NCI-H2107 (cell line): ENCODE results near the gene CDHR4.
"Not testable (repeated sequence)": the region's sequence is repeated elsewhere in the genome, so short reads cannot be mapped to it uniquely, and the experiment has no call there.

Experiments used
- DNase-seq: peaks from one replicate; lab custom pipeline; 2025; lab: John Stamatoyannopoulos, UW

Gene CDHR4

DNA sequence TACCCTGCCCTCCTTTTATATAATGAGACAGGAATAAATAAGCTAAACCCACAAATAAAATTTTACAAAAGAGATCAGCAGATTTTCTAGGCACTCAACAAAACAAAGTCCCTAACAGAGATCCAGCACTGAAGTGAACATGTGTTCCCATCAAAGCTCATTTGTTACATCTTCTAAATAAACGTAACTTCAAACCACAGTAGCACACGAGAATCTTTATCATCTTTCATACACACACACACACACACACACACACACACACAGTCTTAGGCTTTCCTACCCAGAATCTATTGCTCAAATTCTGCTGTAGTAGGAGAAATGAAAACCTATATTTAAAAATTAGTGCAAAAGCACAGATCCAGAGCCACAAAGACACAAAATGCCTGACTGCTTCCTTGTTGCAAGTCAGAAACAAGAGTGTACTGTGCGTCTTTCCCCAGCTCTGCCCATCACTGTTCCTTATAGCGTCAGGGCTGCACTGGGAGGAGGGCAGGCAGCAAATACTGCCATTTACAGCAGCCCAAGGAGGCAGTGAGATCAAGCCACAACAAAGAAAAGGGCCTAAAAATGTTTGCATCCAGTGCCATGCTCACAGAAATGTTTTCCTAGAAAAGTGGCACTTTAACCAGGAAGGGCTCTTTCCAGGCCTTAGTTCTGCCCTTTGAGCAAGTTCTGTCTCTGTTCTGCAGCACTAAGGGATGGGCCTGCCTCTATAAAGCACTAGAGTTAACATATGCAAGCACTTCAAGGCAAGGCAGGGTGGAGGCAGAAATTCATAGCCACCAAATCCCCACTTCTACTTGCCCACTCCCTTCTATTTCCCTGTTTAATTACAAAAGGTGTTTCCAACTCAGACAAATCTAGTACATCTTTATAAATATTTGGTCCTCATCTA, 19.3 kb downstream of the CDHR4 start:
- no peak for DNase-seq

DNA sequence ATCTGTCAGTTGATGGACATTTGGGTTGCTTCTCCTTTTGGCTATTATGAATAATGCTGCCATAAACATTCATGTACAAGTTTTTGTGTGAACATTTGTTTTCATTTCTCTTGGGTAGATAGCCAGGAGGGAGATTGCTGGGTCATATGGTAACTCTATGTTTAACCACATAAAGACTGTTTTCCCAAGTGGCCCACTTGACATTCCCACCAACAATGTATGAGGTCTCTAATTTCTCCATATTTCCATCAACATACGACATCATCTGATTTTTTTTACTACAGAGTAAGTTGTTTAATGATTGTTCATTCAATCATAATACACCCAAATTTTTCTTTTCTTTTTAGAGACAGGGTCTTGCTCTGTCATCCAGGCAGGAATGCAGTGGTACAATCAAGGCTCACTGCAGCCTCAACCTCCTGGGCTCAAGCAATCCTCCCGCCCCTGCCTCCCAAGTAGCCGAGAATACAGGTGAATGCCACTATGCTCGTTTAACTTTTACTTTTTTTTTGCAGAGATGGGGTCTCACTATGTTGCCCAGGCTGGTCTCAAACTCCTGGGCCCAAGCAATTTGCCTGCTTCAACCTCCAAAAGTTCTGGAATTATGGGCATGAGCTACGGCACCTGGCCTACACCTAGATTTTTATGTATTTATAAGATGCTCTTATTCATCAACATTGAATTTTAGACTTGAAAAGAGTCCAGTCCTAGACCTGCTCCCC, 20.2 kb downstream of the CDHR4 start:
- DNase-seq = no peak

GRCh38 chr3:49776101-49776500, 23.6 kb downstream of the CDHR4 start:
- not testable (repeated sequence) for DNase-seq

DNA sequence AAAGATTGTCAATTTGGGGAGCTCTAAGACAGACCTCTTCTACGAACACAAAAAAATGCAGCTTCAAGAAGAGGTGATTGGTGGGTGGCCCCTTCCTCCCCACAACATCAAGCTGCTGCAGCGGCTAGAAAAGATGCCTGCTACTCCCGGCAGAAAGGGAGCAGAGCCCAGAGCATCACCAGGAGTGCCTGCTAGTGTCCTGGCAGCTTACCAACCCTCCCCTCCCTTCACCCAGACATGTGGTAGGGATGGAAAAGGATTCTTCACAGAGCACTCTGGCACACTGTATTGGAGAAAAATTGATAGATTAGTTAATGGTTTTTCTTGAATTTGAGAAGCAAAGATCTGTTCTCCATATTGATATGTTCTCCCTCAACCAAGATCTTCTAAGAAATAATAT, 24.1 kb downstream of the CDHR4 start:
- no peak for DNase-seq

DNA sequence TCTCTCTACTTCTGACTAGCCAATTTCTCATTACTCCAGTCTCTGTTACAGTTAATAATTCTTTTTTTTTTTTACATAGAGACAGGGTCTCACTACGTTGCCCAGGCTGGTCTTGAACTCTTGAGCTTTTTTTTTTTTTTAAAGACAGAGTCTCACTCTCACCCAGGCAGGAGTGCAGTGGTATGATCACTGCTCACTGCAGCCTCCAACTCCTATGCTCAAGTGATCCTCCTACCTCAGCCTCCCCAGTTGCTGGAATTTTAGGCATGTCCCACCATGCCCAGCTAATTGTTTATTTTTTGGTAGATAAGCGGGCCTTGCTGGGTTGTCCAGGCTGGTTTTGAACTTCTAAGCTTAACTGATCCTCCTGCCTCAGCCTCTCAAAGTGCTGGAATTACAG, 27.0 kb downstream of the CDHR4 start:
- DNase-seq = no peak

GRCh38 chr3:49771340-49771938, 28.2 kb downstream of the CDHR4 start:
- no peak for DNase-seq

DNA sequence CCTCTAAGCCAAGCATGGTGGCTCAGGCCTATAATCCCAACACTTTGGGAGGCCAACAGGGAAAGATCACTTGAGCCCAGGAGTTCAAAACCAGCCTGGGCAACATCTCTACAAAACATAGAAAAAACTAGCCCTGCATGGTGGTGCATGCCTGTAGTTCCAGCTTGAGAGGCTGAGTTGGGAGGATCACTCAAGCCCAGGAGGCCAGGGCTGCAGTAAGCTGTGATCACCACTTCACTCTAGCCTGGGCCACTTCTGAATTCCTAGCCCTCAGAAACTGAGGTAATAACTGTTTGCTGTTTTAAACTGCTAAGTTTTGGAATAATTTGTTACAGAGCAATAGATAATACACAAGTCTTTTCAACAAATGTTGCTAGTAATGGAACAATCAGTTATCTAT, 29.7 kb downstream of the CDHR4 start:
- DNase-seq = no peak

DNA sequence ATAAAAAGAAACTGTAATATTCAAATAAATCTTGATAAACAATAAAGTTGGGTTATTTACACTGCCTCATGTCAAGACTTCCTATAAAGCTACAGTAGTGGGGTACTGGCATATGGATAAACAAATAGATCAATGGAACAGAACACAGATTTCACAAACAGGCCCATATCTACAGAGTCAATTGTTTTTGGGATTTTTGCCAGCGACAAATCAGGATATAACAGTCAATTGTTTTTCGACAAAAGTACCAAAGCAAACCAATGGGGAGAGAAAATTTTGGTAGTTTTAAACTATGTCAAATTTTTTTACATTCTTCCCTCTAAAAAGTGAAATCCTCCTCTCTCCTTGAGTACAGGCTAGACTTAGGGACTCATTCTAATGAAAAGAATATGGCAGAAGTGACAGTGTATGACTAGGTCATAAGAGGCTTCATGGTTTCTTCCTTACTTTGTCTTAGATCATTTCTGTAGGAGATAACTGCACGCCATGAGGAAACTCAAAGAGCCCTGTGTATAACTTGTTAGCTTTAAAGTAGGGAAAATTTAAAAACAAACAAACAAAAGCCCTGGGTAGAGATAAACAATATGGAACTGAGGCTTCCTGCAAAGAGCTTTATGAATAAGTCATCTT, 30.3 kb downstream of the CDHR4 start:
- DNase-seq = no peak

DNA sequence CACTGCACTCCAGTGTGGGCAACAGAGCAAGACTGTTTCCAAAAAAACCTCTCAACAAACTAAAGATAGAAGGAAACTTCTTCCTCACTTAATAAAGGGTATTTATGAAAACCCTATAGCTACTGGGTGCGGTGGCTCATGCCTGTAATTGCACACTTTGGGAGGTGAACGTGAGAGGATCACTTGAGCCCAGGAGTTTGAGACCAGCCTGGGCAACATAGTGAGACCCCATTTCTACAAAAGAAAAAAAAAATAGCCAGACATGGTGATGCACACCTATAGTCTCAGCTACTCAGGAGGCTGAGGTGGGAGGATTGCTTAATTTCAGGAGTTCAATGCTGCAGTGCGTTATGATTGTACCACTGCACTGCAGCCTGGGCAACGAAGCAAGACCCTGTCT, 35.7 kb downstream of the CDHR4 start:
- DNase-seq = no peak

- no peak for DNase-seq
These were observed 38.0 kb downstream of the CDHR4 start for GRCh38 chr3:49761661-49762060.

DNA sequence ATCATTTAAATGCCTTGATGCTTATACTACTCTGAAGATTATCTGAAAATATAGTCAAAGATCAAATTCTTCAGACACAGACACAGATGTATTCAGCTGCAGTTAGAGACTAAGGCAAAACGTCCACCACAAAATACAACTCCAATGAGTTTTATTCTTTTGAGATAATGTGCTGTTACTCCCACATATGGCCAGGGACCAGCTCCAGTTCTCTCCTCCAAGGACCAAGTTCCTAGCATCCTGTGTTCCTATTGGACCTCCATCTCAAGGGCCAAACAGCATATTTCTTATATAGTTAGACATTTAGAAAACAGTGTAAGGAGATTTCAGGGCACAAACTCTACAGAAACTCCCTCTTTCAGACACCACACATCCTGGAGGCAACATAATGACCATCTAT, 40.4 kb downstream of the CDHR4 start:
- DNase-seq = no peak

DNA sequence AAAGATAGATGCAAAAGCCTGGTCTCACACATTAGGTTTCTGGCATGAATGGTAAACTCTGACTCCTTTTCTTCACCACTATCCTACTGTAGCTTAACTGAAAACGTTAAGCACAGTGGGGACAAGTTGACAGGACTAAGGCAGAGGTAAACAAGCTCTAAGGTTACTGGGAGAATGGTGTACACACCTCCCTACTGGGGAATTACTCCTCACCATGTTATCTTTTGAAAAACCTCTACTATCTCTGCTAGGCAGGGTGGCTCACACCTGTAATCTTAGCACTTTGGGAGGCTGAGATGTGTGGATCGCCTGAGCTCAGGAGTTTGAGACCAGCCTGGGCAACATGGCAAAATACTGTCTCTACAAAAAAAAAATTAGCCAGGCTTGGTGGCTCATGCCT, 42.5 kb downstream of the CDHR4 start:
- no peak for DNase-seq

- no peak for DNase-seq
These were observed 43.6 kb downstream of the CDHR4 start for GRCh38 chr3:49756036-49756435.

DNA sequence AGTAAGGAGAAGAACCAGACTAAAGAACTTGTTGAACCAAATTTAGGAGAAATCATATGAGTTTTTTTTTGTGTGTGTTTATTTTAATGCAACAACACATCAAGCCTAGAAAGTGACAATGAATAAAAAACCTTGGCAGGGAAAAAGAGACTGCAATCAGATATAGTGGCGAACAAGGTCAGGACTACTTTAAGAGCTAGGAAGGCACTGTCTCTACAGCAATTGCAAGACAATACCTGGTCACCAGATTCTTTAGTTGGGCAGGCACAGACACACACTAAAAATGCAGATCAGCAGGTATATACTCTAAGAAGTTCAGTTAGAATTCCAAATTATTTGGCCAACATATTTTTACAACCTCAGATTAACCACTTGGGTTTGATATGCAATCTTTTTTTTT, 45.1 kb downstream of the CDHR4 start:
- no peak for DNase-seq

GRCh38 chr3:49751501-49751900, 48.2 kb downstream of the CDHR4 start:
- DNase-seq = no peak

DNA sequence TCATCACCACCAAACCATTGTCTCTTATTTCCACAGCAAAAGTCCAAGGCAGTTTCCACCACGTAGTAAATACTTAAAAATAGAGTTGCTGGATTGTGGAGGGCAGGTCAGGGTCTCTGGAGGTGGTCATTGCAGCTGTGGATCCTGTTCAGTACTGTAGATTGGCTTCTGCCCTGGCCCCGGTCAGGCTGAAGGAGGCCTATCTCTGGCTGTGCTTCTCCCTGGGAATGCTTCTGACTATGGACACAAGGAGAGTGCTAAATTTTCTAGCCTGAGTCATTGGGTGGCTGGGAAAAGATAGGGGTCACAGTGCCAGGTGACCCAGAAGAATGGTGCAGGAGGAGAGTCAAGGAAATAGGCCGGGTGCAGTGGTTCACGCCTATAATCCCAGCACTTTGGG, 49.6 kb downstream of the CDHR4 start:
- no peak for DNase-seq

- DNase-seq = not testable (repeated sequence)
These were observed 50.8 kb downstream of the CDHR4 start for GRCh38 chr3:49748874-49749273.

DNA sequence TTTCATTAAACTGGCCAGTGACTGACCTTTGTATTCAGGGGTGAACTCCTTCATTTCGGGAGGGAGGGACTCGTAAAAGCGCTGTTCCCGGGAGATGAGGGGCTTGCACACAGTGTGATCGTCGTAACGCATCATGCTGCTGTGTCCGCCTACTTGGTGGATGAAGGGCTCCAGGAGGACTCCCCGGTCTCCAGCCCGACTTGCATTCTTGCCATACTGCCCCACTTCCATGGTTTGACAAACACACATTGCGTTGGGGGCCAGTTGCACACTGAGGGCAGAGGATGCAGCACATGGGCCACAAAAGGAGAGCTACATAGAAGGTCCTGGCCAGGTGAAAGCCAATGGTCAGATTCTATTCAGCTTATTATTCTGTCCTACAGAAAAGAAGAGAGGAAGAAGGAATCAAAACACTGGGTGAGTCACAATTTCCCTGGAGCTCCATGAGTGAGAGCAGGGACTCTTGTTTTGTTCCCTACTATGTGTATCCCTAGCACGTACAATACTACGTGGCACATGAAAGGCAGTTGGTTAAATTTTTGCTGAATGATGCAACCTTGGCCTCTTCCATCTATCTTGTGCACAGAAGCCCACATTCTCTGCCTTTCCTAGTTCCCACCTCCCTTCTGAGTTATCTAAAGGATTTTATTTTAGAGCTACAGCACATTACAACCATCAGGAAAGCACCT, 51.7 kb downstream of the CDHR4 start:
- DNase-seq = no peak

- DNase-seq = no peak
These were observed 53.7 kb downstream of the CDHR4 start for GRCh38 chr3:49745986-49746385.
